GM21576 (cell line): ENCODE measurements around the gene DKK3.

ENCODE experiments used
- ATAC-seq: cut with Tn5 transposase; IDR thresholded peaks from one replicate; pipeline ENCODE4 v1.9.1; 2021; ENCODE audit warnings: mild to moderate bottlenecking, moderate library complexity; ENCODE audit not compliant: unreplicated experiment

DKK3 gene

GRCh38 chr11:11969380-11970215, 38.8 kb downstream of the DKK3 start:
- ATAC-seq: no peak

- ATAC-seq: no peak
Observed at GRCh38 chr11:11968511-11969280, 39.7 kb downstream of the DKK3 start.

GRCh38 chr11:11967669-11968510, 40.5 kb downstream of the DKK3 start:
- no peak for ATAC-seq

GRCh38 chr11:11966826-11967668, 41.4 kb downstream of the DKK3 start:
- ATAC-seq: peak; percentile 96

GRCh38 chr11:11966354-11966741, 42.1 kb downstream of the DKK3 start:
- no peak for ATAC-seq

GRCh38 chr11:11965656-11966353, 42.6 kb downstream of the DKK3 start:
- no peak for ATAC-seq

GRCh38 chr11:11965192-11965591, 43.2 kb downstream of the DKK3 start:
- no peak for ATAC-seq

- no peak for ATAC-seq
Observed at GRCh38 chr11:11964774-11965150, 43.7 kb downstream of the DKK3 start.

- ATAC-seq: no peak
Observed at GRCh38 chr11:11963842-11964773, 44.3 kb downstream of the DKK3 start.

- ATAC-seq: no peak
Observed at GRCh38 chr11:11963067-11963466, 45.4 kb downstream of the DKK3 start.

GRCh38 chr11:11961399-11962028, 46.9 kb downstream of the DKK3 start:
- ATAC-seq: no peak

- no peak for ATAC-seq
Observed at GRCh38 chr11:11960687-11961086, 47.7 kb downstream of the DKK3 start.

- ATAC-seq: no peak
Observed at GRCh38 chr11:11959601-11960000, 48.8 kb downstream of the DKK3 start.

GRCh38 chr11:11958403-11959231, 49.8 kb downstream of the DKK3 start:
- no peak for ATAC-seq

- no peak for ATAC-seq
Observed at GRCh38 chr11:11956006-11956405, 52.4 kb downstream of the DKK3 start.

- no peak for ATAC-seq
Observed at GRCh38 chr11:11952036-11952435, 56.4 kb downstream of the DKK3 start.

- no peak for ATAC-seq
Observed at GRCh38 chr11:11949482-11949881, 58.9 kb downstream of the DKK3 start.
